MM.1S (cell line): Measurements from ENCODE around the gene TSPAN3.

Experiments
- DNase-seq: peaks from one replicate; pipeline ENCODE4 v3.0.0-alpha.2; 2015
- H2AFZ ChIP-seq: fragments of 300-600 bp; sonication (generic); 2 replicates; pipeline ENCODE4 v1.6.0; 2016; ENCODE audit warnings: antibody characterized with exemption, low read length
- H3F3A ChIP-seq: fragments of 300-600 bp; sonication (generic); 2 replicates; pipeline ENCODE4 v1.6.1; 2016; ENCODE audit warnings: mild to moderate bottlenecking, antibody characterized with exemption, low read length, moderate library complexity, mixed read lengths; ENCODE audit not compliant: insufficient read depth
- H3K27ac ChIP-seq: fragments of 300-600 bp; sonication (generic); 2 replicates; pipeline ENCODE4 v1.5.1; 2016; ENCODE audit warnings: mild to moderate bottlenecking, low read length
- H3K27me3 ChIP-seq: fragments of 300-600 bp; sonication (generic); replicated peaks from 2 replicates; pipeline ENCODE4 v1.6.0; 2016; ENCODE audit warnings: low read length; ENCODE audit not compliant: insufficient read depth
- H3K36me3 ChIP-seq: fragments of 300-600 bp; sonication (generic); replicated peaks from 2 replicates; pipeline ENCODE4 v1.6.1; 2016; ENCODE audit warnings: mild to moderate bottlenecking, low read length, mixed read lengths; ENCODE audit not compliant: insufficient read depth
- H3K4me1 ChIP-seq: fragments of 300-600 bp; sonication (generic); 2 replicates; pipeline ENCODE4 v1.6.1; 2016; ENCODE audit warnings: low read length, mixed read lengths
- H3K4me2 ChIP-seq: fragments of 300-600 bp; sonication (generic); 2 replicates; pipeline ENCODE4 v1.6.0; 2016; ENCODE audit warnings: low read depth, low read length
- H3K4me3 ChIP-seq: fragments of 300-600 bp; sonication (generic); 2 replicates; pipeline ENCODE4 v1.5.1; 2016; ENCODE audit warnings: low read length, mixed read lengths
- H3K79me2 ChIP-seq: fragments of 300-600 bp; sonication (generic); 2 replicates; pipeline ENCODE4 v1.6.1; 2016; ENCODE audit warnings: mixed run types, low read length, mixed read lengths
- H3K9ac ChIP-seq: fragments of 300-600 bp; sonication (generic); 2 replicates; pipeline ENCODE4 v1.6.1; 2016; ENCODE audit warnings: low read length, mixed read lengths
- H3K9me2 ChIP-seq: fragments of 300-600 bp; sonication (generic); replicated peaks from 2 replicates; pipeline ENCODE4 v1.6.1; 2016; ENCODE audit warnings: mild to moderate bottlenecking, low read length, mixed read lengths; ENCODE audit not compliant: insufficient read depth
- H3K9me3 ChIP-seq: fragments of 300-600 bp; sonication (generic); replicated peaks from 2 replicates; pipeline ENCODE4 v1.6.1; 2016; ENCODE audit warnings: mild to moderate bottlenecking, low read length, mixed read lengths; ENCODE audit not compliant: insufficient read depth
- H4K20me1 ChIP-seq: fragments of 300-600 bp; sonication (generic); 2 replicates; pipeline ENCODE4 v1.6.1; 2016; ENCODE audit warnings: mild to moderate bottlenecking, low read length, moderate library complexity, mixed read lengths; ENCODE audit not compliant: insufficient read depth
- CTCF ChIP-seq: fragments of 300-600 bp; sonication (generic); IDR thresholded peaks from 2 replicates; pipeline ENCODE4 v1.5.1; 2016; ENCODE audit warnings: antibody characterized with exemption, low read length, mixed read lengths
- EZH2 ChIP-seq: fragments of 300-600 bp; sonication (generic); optimal IDR thresholded peaks from 2 replicates; pipeline ENCODE3; 2017; ENCODE audit warnings: low read depth, mild to moderate bottlenecking, antibody characterized with exemption, low read length, mixed read lengths
- EZH2phosphoT487 ChIP-seq: fragments of 300-600 bp; sonication (generic); IDR thresholded peaks from 2 replicates; pipeline ENCODE4 v1.6.1; 2018; ENCODE audit warnings: antibody characterized with exemption, low read length

The TSPAN3 gene

GRCh38 chr15:77057685-77058084 is 13.2 kb downstream of the TSPAN3 start:
- H3K79me2 ChIP-seq: peaks cover 47% of the 10 kb centered on the region
- H3K4me2 ChIP-seq: no peak overlapping the region
- no peak overlapping the region for H3K4me3 ChIP-seq
- no peak overlapping the region for H3K27ac ChIP-seq
- no peaks in the 10 kb centered on the region for H3K27me3 ChIP-seq
- H3K4me1 ChIP-seq: peaks cover 20% of the 10 kb centered on the region
- H4K20me1 ChIP-seq: no peaks in the 10 kb centered on the region
- no peaks in the 10 kb centered on the region for H3K9me3 ChIP-seq
- no peaks in the 10 kb centered on the region for H3K36me3 ChIP-seq
- no peak overlapping the region for H3K9ac ChIP-seq
- H2AFZ ChIP-seq: no peak overlapping the region
- H3F3A ChIP-seq: peaks cover 22% of the 10 kb centered on the region
- DNase-seq: no peak
- TF ChIP-seq EZH2phosphoT487 (no peak), EZH2 (no peak), CTCF (no peak)
- no peaks in the 10 kb centered on the region for H3K9me2 ChIP-seq

- Histone ChIP-seq H3K4me2 (no peak overlapping the region), H3K27ac (no peak overlapping the region), H3K36me3 (no peaks in the 10 kb centered on the region), H3K9ac (no peak overlapping the region), H3K9me2 (no peaks in the 10 kb centered on the region), H3K4me1 (peaks cover 14% of the 10 kb centered on the region), H3K79me2 (peaks cover 41% of the 10 kb centered on the region), H3K4me3 (no peak overlapping the region), H4K20me1 (no peaks in the 10 kb centered on the region), H2AFZ (no peak overlapping the region), H3K9me3 (no peaks in the 10 kb centered on the region), H3F3A (peaks cover 18% of the 10 kb centered on the region), H3K27me3 (no peaks in the 10 kb centered on the region)
- TF ChIP-seq EZH2 (no peak), EZH2phosphoT487 (no peak), CTCF (no peak)
- DNase-seq: no peak
These were observed 13.8 kb downstream of the TSPAN3 start for GRCh38 chr15:77057072-77057471.

- no peak overlapping the region for H3K4me2 ChIP-seq
- no peaks in the 10 kb centered on the region for H3K27me3 ChIP-seq
- H3K9ac ChIP-seq: no peak overlapping the region
- H3K9me2 ChIP-seq: no peaks in the 10 kb centered on the region
- H3K27ac ChIP-seq: no peak overlapping the region
- H3K4me1 ChIP-seq: no peaks in the 10 kb centered on the region
- no peak for DNase-seq
- peaks cover 27% of the 10 kb centered on the region for H3K79me2 ChIP-seq
- H3K4me3 ChIP-seq: no peak overlapping the region
- H4K20me1 ChIP-seq: no peaks in the 10 kb centered on the region
- no peaks in the 10 kb centered on the region; the same call in 1 of the 2 replicates for H3F3A ChIP-seq
- no peaks in the 10 kb centered on the region for H3K9me3 ChIP-seq
- TF ChIP-seq EZH2 (no peak), CTCF (no peak), EZH2phosphoT487 (no peak)
- H2AFZ ChIP-seq: no peak overlapping the region
- no peaks in the 10 kb centered on the region for H3K36me3 ChIP-seq
These were observed 17.2 kb downstream of the TSPAN3 start for GRCh38 chr15:77053709-77054108.
